Mammary epithelial cell (primary cell): ENCODE results near the gene ALG9.

Experiments used
- CTCF ChIP-seq, 2 donors: IDR thresholded peaks in 1 of 2; conservative IDR thresholded peaks in 1 of 2; 2 replicates each; pipeline ENCODE4 v1.5.1; 2011 to 2012; ENCODE audit warnings: inconsistent platforms in 2 of 2, low read length in 2 of 2, mild to moderate bottlenecking in 2 of 2, control low read depth in 1 of 2, low read depth in 1 of 2; ENCODE audit not compliant: insufficient read depth in 1 of 2; ENCODE audit errors: extremely low read depth in 1 of 2
- EZH2 ChIP-seq: IDR thresholded peaks from 2 replicates; pipeline ENCODE4 v1.6.1; 2012; ENCODE audit warnings: low read length, inconsistent platforms, borderline replicate concordance

- no peak for TF ChIP-seq CTCF (conservative IDR thresholded peaks at IDR 0.05 in 1 of 2, IDR thresholded peaks at IDR 0.05 in 1 of 2; ENCODE audit: extremely low read depth in 1 of 2, insufficient read depth in 1 of 2, low read depth in 1 of 2, low read length in 2 of 2)
- no peak for TF ChIP-seq EZH2
Observed at GRCh38 chr11:111796696-111797095, 74.7 kb downstream of the ALG9 start.
